Left kidney (tissue), 2 donors: ENCODE measurements around the gene ERP44. TPM values are rescaled to one million over a fixed set of nuclear protein-coding genes. Genes with fewer than 3 reads are reported as not detected.
"Not testable (repeated sequence)": the region's sequence is repeated elsewhere in the genome, so short reads cannot be mapped to it uniquely, and the experiment has no call there.

Experiments
- DNase-seq: peaks from one replicate; pipeline ENCODE4 v3.0.0-alpha.2; 2013
- polyA plus RNA-seq: library from polyadenylated mRNA; unstranded; fragments of 120-200 nt; gene quantifications from one replicate; pipeline ENCODE4 v1.2.1, GENCODE V29; 2013; ENCODE audit not compliant: insufficient read length

The ERP44 gene
- polyA plus RNA-seq, 1 donor, result 39.6 TPM

DNA sequence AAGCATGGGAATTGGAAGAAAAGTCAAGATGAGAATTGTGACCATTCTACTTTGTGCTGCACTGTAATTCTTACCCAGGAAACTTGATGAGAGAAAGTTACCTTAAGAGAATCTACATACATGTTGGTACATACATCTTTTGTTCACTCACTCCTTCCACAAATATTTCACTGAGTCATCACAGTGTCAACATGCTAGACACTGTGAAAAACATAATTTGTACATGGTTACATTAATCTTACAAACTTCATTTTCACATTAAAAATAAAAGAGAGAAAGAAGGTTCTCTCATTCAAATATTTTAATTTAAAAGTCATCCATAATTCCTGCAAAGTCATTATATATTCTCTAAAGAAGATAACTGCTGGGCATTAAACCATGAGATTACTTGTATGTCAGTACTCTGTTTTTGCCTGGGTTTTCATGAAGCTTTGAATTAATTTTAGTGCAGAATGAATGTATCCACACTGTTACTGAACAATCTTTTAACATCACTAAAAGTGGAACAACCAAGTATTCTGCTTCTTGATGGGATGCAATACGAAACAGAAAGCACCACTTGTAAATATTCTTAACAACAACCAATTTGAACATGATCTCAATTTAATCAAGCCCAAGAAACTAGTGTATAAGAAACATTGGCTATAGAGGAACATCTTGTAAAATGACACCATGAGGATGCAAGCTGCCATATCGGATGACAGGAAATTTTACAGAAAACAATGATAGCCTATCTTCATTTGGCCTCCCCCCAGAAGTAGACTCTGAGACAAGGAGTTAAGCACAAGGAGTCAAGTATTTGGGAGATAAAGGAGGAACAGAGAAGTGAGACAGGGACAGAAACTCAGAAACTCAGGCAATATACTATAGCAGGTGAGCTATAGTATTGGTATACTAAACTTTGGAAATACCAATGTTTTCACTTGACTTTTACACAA, 28.4 kb downstream of the ERP44 start:
- no peak for DNase-seq

DNA sequence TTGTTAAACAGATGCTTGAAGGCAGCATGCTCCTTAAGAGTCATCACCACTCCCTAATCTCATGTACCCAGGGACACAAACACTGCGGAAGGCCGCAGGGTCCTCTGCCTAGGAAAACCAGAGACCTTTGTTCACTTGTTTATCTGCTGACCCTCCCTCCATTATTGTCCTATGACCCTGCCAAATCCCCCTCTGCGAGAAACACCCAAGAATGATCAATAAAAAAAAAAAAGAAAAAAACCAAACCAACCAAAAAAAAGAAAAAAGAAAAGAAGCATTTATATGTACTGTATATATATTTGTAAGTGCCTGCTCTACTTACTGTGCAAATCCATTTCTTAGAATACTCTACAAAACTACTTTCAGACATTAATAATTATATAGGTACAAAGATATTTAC, 29.7 kb downstream of the ERP44 start:
- not testable (repeated sequence) for DNase-seq

DNA sequence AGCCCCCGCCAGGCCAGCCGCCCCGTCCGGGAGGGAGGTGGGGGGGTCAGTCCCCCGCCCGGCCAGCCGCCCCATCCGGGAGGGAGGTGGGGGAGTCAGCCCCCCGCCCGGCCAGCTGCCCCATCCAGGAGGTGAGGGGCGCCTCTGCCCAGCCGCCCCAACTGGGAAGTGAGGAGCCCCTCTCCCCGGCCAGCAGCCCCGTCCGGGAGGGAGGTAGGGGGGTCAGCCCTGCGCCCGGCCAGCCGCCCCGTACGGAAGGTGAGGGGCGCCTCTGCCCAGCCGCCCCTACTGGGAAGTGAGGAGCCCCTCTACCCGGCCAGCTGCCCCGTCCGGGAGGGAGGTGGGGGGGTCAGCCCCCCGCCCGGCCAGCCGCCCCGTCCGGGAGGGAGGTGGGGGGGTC, 30.8 kb downstream of the ERP44 start:
- DNase-seq, result not testable (repeated sequence)

DNA sequence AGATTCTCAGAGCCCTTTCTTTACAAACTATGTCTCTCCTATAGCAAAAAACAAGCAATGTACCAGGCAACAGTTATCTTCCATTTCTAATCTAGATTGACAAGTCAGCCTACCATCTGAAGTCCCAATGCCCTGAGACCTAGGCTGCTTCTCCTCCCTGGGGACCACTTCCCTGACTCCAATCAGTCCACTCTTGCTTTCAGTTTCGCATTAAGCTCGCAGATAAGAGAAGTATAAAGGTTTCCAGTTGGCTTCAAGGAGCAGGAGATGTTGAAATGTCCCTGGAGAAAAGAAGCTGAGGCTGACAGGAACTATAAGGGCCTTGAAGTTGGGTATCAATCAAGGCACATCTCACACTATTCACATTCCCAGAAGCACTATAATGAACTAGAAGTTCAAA, 32.3 kb downstream of the ERP44 start:
- DNase-seq, result no peak

DNA sequence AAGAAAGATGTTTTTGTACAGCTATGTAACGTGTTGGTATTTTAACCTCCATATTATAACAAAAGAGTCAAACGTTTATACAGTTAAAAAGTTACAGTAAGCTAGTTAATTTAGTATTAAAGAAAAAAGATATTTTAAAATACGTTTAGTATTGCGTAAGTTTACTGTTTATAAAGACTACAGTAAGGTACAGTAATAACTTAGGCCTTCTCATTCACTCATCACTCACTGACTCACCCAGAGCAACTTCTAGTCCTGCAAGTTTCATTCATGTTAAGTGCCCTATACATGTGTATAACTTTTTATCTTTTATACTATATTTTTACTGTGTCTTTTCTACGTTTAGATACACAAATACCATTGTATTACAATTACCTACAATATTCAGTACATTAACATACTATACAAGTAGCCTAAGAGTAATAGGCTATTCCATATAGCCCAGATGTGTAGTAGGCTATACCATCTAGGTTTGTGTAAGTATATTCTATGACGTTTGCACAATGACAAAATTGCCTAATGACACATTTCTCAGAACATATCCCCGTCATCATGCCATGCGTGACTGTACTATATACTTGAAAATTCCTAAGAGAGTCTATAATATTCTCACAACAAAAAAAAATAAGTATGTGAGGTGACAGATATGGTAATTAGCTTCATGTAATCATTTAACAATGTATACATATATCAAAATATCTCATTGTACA, 33.8 kb downstream of the ERP44 start:
- DNase-seq, result no peak

DNA sequence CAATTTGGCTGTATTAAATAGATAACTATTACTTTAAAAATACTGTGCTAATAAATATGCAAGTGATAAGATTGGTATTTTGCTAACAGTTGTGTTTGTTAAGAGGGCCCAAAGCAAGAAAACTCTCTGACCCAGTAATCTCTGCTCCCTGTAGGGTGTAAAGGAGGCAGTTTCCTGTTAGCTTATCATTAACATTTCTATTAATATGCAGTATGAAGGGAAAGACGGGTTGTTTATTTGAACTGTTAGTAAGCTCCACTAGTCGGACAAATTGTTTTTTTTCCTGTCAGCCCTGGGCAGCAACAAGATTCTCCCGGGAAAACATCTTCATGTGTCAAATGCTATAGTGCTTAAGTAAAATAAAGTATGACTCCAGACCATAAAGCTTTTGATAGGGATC, 35.6 kb downstream of the ERP44 start:
- no peak for DNase-seq

DNA sequence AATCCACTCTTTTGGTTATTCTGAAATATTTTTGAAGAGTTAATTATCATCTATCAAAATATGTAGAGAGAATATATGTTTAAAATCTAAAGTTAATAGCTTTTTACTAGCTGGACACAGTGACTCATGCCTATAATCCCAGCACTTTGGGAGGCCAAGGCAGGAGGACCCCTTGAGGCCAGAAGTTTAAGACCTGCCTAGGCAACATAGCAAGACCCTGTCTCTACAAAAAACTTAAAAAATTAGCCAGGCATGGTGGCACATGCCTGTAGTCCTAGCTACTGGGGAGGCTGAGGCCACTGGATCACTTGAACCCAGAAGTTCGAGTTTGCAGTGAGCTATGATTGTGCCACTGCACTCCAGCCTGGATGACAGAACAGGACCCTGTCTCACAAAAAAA, 36.1 kb downstream of the ERP44 start:
- DNase-seq, result not testable (repeated sequence)

DNA sequence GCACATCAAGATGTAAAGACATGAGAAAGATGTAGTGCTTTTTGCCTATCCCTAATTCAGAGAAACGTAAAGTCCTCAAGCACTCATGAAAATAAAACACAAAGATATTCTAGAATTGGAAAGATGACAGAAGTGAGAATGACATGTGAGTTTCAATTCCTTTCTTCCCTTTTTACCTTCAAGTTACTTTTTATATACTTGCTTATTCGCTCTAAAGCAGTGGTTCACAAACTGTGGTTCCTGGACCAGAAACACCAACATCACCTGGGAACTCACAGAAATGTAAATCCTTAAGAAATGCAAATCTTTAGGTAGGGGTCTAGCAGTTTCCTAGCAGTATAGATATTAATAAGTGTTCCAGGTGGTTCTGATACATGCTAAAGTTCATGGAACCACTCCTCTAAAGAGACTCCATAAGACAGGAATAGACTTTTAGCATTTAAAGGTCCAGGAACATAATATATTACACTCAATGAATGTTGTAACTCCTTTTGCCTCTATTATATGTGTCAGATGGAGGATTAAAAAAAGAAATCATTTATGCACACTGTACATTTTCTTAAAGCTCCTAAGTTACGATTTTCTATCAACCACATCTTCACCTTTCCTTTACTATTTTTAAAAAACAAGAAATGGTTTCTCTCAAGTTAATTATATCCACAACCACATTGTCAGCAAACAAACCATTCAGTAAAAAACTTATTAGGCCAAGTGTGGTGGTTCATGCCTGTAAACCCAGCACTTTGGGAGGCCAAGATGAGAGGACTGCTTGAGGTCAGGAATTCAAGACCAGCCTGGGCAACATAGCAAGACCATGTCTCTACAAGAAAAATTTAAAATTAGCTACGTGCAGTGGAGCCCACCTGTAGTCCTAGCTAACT, 39.9 kb downstream of the ERP44 start:
- DNase-seq, result no peak

DNA sequence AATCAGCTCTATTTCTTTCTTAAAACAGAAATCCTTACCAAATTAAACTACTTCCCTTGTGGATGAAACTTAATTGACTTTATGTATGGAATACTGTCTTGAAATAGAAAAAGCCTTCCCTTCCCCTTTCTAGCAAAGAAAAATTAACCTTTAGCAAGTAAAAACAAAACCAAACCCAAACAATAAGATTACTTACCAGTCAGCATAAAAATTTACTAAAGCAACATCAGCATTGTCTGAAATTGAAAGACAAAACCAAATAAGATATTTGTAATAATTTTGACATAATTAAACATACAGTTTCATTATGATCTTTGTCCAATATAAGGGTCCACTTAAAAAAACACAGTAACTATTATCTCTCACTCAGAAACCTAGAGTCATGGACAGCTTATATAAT, 41.2 kb downstream of the ERP44 start:
- DNase-seq, result no peak

DNA sequence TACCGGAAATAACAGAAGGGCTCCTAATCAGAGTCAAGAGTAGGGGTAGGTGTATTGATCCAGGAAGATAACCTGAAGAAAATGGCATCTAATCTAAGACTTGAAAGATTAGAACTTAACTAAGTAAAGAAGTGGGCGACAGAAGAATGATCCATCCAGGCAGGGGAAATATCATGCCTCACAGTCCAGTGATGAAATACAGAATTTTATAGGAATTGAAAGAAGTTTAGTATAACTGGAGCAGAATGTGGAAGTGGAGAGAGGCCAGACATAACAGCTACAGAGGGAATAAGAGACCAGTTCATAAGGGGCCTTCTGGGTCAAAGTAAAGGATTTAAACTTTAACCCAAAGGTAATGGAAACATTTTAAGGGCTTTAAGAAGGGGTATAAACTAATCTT, 42.2 kb downstream of the ERP44 start:
- no peak for DNase-seq

DNA sequence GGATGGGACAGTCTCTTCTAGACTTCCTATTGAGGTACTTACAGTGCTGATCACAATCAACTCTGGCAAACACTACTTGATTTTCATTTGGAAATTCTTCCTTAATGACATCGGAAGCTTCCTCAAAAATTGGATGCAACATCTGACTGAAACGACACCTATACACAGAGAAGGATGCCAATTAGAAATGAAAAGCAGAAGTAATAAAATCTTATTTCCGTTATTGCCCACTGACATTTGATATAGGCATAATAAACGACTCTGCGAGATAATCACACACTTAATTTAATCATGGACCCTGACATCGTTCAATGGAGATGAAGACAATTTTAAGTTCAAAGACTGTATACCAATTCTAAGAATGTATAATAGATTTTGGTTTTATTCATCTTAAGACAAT, 46.4 kb downstream of the ERP44 start:
- DNase-seq, result no peak

DNA sequence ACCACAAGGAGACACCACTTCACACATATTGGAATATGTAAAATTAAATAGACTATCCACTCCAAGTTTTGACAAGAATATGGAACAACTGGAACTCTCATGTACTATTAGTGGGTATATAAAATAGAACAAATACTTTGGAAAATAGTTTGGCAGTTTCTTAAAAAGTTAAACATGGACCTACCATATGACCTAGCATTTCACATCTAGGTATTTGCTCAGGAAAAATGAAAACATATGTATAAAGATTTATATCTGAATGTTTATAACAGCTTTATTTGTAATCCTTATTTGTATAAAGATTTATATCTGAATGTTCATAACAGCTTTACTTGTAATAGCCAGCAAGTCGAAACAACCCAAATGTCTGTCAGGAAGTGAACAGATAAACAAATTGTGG, 49.2 kb downstream of the ERP44 start:
- DNase-seq, result no peak

DNA sequence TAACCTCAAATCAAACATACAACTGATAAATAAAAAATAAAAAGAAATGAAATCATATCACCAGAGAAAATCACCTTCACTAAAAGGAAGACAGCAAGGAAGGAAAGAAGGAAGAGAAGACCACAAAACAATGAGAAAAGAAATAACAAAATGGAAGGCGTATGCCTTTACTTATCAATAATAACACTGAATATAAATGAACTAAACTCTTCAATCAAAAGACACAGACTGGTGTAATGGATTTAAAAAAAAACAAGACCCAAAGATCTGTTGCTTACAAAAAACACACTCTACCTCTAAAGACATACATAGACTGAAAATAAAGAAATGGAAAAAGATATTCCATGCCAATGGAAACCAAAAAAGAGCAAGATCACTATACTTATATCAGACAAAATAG, 60.3 kb downstream of the ERP44 start:
- no peak for DNase-seq

DNA sequence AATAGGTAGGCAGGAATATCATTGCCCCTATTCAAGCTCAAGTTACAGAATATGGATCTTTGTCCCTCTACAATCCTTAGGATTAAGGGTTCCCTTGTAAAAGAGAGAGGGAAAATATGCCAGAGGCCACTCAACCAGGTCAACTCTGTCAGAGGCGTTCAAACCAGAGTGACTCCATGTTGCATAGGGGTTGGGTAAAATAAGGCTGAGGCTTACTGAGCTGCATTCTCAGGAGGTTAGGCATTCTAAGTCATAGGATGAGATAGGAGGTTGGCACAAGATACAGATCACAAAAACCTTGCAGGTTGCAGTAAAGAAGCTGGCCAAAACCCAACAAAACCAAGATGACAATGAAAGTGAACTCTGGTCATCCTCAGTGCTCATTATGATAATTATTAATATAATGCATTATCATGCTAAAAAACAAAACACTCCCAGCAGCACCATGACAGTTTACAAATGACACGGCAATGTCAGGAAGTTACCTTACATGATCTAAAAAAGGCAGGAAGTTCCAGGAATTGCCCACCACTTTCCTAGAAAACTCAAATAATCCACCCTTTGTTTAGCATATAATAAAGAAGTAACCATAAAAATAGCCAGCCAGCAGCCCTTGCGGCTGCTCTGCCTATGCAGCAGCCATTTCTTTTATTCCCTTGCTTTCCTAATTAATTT, 64.8 kb downstream of the ERP44 start:
- no peak for DNase-seq

DNA sequence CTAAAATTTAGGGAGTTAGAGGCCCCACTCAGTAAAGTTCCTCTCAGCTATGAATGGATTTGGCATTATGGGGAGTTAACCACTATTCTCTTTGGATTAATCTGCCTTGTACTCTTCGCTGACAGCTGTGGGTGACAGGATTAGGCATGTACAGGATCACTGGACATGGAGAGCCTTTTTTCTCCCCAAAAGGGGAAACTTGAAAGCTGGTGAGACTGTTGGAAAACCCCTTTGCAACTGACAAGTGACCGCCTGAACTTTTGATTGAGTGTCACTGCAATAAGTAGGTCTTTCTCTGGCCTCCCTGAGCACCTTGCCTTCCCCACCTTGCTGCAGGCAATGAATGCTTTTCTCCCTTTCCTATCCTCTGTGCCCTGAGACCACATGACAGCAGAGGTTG, 68.3 kb downstream of the ERP44 start:
- no peak for DNase-seq

DNA sequence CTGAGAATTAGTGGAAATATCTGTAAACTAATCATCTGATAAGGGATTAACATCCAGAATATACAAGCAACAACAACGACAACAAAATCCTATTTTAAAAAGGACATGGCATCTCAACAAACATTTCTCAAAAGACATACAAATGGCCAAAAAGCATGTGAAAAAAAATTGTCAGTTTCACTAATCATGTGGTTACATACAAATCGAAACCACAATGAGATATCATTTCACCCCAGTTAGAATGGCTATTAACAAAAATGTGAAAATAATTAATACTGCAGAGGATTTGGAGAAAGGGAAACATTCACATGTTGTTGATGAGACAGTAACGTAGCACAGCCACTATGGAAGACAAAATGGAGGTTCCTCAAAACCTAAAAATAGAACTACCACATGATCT, 69.5 kb downstream of the ERP44 start:
- no peak for DNase-seq

DNA sequence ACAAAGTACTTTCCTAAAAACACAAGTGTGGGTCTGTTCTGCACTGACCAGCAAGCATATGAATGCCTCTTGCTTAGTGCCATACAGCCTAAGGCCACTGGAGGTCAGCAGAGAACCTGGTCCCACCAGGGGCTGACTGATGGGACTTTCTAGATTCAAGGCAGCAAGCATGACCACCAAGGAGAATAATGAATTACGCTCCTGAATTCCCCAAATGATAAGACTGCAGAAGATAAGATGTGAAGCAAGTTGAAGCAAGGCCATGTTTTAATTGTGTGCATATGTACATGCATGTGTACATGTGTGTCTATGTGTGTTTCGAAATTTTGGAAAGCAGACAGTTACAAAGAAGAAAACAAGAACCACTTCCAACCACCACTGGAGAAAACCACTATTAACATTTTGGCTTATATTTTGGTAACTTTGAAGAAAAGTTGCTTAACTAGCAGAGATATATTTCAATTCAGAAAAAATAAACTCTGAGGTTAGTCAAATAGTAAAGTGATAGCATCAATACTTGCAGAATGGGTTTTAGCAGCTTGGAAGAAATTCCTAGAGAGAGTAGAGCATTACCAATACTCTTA, 70.5 kb downstream of the ERP44 start:
- DNase-seq, result peak; percentile 57

DNA sequence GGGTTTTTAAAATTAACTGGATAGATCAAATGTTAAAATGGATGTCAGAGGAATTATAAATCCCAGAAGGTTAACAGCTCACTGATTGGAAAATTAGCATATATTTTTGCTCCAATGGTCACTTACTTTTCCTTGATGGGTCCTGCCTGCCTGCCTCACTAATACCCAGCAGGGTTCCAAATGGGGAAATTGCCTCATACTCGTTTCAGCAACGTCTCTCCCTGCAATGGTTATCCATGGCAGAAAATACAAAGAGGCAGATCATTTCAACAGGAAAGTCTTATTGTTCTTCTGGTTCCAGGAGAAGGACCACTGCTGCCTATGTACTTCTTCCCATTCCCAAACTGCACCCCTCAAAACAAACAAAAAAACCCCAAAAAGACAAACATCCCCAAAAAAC, 71.3 kb downstream of the ERP44 start:
- no peak for DNase-seq

DNA sequence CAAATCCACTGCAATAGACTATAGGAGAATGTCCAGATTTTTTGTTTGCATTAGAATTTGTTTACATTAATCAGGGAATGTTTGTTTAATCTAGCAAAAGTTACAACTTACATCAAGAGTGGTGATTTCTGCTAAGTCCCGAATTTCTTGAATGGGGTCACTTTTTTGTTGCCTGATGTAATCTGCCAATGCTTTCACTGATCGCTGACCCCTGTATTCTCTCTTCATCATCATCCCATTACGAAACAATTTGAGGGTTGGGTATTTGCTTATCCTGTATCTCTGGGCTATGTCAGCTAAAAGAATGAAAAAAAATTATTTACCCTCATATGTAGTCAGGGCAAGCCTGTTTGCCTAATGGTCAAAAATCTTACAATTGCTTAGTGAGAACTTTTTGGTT, 76.9 kb downstream of the ERP44 start:
- DNase-seq, result no peak

DNA sequence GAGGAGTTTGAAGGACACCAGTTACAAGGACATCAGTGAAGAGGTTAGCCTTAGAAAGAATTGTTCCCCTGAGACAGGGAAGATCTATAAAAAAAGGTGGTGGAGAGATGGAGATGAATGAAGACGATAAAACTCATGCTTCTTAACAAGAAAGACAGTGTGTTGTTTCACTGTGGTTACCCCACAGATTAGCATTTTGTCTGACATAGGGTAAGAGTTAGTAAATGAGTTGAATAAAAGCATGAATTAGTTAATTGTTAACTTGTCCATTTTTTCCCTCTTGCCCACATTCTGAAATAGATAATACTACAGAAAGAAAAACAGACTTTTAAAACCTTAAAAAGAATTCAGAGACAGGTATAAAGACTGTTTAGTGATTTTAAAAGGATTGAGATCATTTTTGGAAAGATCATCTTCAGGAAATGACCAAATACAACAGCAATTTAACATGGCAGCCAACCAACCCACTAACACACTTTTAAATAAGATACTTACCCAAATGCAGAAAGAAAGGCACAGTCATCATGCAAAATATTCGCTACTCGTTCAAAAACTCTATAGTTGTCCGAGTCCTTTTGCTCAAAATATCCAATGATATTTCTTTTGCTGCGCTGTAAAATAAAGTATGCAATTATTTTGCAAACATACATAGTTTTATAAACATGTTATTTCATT, 78.5 kb downstream of the ERP44 start:
- DNase-seq, result no peak

DNA sequence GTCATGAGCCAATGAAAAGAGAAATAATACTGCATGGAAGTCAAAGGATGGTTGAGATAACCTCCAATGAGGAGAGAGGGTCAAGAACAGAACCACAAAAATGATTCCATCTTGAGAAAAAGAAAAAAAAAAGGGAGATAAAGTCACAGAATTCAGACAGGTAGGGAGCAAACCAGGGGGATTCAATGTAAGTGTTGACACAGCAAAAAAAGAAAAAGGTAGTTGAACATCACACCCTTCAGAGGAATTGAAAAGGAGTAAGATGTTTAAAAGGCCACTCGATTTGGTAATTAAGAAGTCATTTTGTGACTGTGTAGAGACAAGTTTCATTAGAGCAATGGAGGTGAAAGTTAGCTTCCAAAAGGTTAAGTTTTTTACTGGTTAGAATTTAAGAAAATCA, 79.3 kb downstream of the ERP44 start:
- no peak for DNase-seq
